ENCODE data around the gene AGO1.
A peak's percentile ranks its signal among the peaks of the same experiment; 100 is the strongest.
"Not testable (repeated sequence)": the region's sequence is repeated elsewhere in the genome, so short reads cannot be mapped to it uniquely, and the experiment has no call there.

Gene AGO1

GRCh38 chr1:35869245-35869950 lies 13.6 kb upstream of the AGO1 start:
- FAIRE-seq, result peak; percentile 87
- peak; percentile 91 for DNase-seq (ENCODE audit: low spot score)

- DNase-seq (ENCODE audit: low spot score), result no peak
- no peak for FAIRE-seq
These were observed 12.2 kb upstream of the AGO1 start for GRCh38 chr1:35870651-35871309.

- FAIRE-seq (no peak), DNase-seq (ENCODE audit: low spot score) (no peak)
These were observed 9.7 kb upstream of the AGO1 start for GRCh38 chr1:35873243-35873750.

- FAIRE-seq; DNase-seq (ENCODE audit: low spot score): not testable (repeated sequence)
These were observed 8.9 kb upstream of the AGO1 start for GRCh38 chr1:35874115-35874514.

- FAIRE-seq, result no peak
- DNase-seq (ENCODE audit: low spot score), result peak; percentile 32
These were observed 6.0 kb upstream of the AGO1 start for GRCh38 chr1:35876988-35877387.

GRCh38 chr1:35881850-35882273 lies 1.1 kb upstream of the AGO1 start:
- DNase-seq (ENCODE audit: low spot score) (no peak), FAIRE-seq (no peak)

GRCh38 chr1:35882586-35882944 lies 444 bp upstream of the AGO1 start:
- DNase-seq (ENCODE audit: low spot score) (no peak), FAIRE-seq (no peak)

- DNase-seq (ENCODE audit: low spot score) (peak; percentile 49), FAIRE-seq (no peak)
These were observed 659 bp downstream of the AGO1 start for GRCh38 chr1:35883635-35884101.

GRCh38 chr1:35884934-35885333 lies 1.9 kb downstream of the AGO1 start:
- DNase-seq (ENCODE audit: low spot score) (no peak), FAIRE-seq (no peak)

GRCh38 chr1:35885961-35886558 lies 3.1 kb downstream of the AGO1 start:
- no peak for FAIRE-seq
- no peak for DNase-seq (ENCODE audit: low spot score)

- FAIRE-seq, result peak; percentile 42
These were observed 3.8 kb downstream of the AGO1 start for GRCh38 chr1:35886577-35887431.

GRCh38 chr1:35887508-35887907 lies 4.5 kb downstream of the AGO1 start:
- no peak for FAIRE-seq
- no peak for DNase-seq (ENCODE audit: low spot score)

More at GRCh38 chr1:35886577-35887431, 3.8 kb downstream of the AGO1 start:
- no peak for DNase-seq (ENCODE audit: low spot score)

GRCh38 chr1:35888255-35888654 lies 5.2 kb downstream of the AGO1 start:
- no peak for FAIRE-seq
- no peak for DNase-seq (ENCODE audit: low spot score)

GRCh38 chr1:35888981-35889380 lies 6.0 kb downstream of the AGO1 start:
- not testable (repeated sequence) for FAIRE-seq; DNase-seq (ENCODE audit: low spot score)

GRCh38 chr1:35893051-35893879 lies 10.3 kb downstream of the AGO1 start:
- no peak for FAIRE-seq
- no peak for DNase-seq (ENCODE audit: low spot score)

GRCh38 chr1:35894183-35894582 lies 11.2 kb downstream of the AGO1 start:
- FAIRE-seq, result peak; percentile 5
- peak; percentile 21 for DNase-seq (ENCODE audit: low spot score)

GRCh38 chr1:35894656-35895055 lies 11.6 kb downstream of the AGO1 start:
- no peak for DNase-seq (ENCODE audit: low spot score)
- FAIRE-seq, result no peak

- DNase-seq (ENCODE audit: low spot score) (no peak), FAIRE-seq (no peak)
These were observed 16.9 kb downstream of the AGO1 start for GRCh38 chr1:35899941-35900340.

- no peak for DNase-seq (ENCODE audit: low spot score)
- no peak for FAIRE-seq
These were observed 18.2 kb downstream of the AGO1 start for GRCh38 chr1:35901235-35901634.

- FAIRE-seq, result no peak
These were observed 19.7 kb downstream of the AGO1 start for GRCh38 chr1:35902671-35903070.

More at GRCh38 chr1:35902671-35903070, 19.7 kb downstream of the AGO1 start:
- DNase-seq (ENCODE audit: low spot score), result no peak
